Measurements from ENCODE around the gene CCDC87.
"Not testable (repeated sequence)": the region's sequence is repeated elsewhere in the genome, so short reads cannot be mapped to it uniquely, and the experiment has no call there.

The CCDC87 gene

GRCh38 chr11:66541892-66542291 lies 51.0 kb downstream of the CCDC87 start:
- no peak for ATAC-seq
- Mint-ChIP-seq H3K4me3 (no peak overlapping the region), H3K27ac (peak overlapping the region; percentile 80), H3K36me3 (peaks cover 40% of the 10 kb centered on the region), H3K27me3 (no peaks in the 10 kb centered on the region), H3K4me1 (peaks cover 35% of the 10 kb centered on the region), H3K9me3 (no peaks in the 10 kb centered on the region)

- not testable (repeated sequence) for H3K4me3 Mint-ChIP-seq, H3K9me3 Mint-ChIP-seq, H3K27ac Mint-ChIP-seq, H3K27me3 Mint-ChIP-seq, ATAC-seq
- peaks cover 53% of the 10 kb centered on the region for H3K36me3 Mint-ChIP-seq
- peaks cover 38% of the 10 kb centered on the region for H3K4me1 Mint-ChIP-seq
Measured at GRCh38 chr11:66540598-66540997, 52.3 kb downstream of the CCDC87 start.

Data from stimulated activated memory B cell treated with anti-CD40 and anti-IgM and Interleukin-4, amounts not matched to agents 10 μg/mL and 1 μg/mL and 100 μg/mL, for 72 hours (primary cell).